ENCODE measurements around the gene ENTPD1.
A peak's percentile ranks its signal among the peaks of the same experiment; 100 is the strongest.
"Not testable (repeated sequence)": the region's sequence is repeated elsewhere in the genome, so short reads cannot be mapped to it uniquely, and the experiment has no call there.

Gene ENTPD1

DNA sequence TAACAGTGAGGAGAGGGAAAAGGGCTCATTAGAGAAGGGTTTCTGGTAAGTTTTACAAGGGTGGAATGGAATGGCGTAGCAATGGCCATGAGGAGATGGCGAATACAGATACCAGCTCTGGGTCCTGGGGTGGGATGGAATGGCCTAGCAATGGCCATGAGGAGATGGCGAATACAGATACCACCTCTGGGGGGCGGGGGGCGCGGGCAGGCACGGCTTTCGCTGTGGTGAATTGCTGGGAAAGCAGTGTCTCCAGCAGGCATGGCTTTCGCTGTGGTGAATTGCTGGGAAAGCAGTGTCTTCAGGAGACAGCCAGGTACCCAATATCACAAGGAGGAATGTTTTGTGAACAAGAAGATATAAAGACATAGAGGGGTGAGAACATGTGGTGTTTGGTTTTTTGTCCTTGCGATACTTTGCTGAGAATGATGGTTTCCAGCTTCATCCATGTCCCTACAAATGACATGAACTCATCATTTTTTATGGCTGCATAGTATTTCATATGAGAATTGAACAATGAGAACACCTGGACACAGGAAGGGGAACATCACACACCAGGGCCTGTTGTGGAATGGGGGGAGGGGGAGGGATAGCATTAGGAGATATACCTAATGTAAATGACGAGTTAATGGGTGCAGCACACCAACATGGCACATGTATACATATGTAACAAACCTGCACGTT is 150.1 kb downstream of the ENTPD1 start:
- H3K4me1 ChIP-seq (ENCODE audit: control insufficient read depth, insufficient read depth, low read length); H3K27me3 ChIP-seq (ENCODE audit: control insufficient read depth in 1 of 2, insufficient read depth in 2 of 2, low read length in 2 of 2); H3K27ac ChIP-seq (ENCODE audit: low read length); H3K4me3 ChIP-seq (ENCODE audit: low read length in 2 of 2); H3K9me3 ChIP-seq (ENCODE audit: control insufficient read depth in 2 of 2, low read length in 2 of 2); H3K9ac ChIP-seq (ENCODE audit: low read length in 2 of 2); H3K36me3 ChIP-seq (ENCODE audit: control insufficient read depth in 2 of 2, insufficient read depth in 2 of 2, low read length in 2 of 2): not testable (repeated sequence)

- Histone ChIP-seq H3K9ac (ENCODE audit: low read length in 2 of 2) (peak overlapping the region; percentile 52 to 81), H3K36me3 (ENCODE audit: control insufficient read depth in 2 of 2, insufficient read depth in 2 of 2, low read length in 2 of 2) (peaks cover 2 to 4% of the 10 kb centered on the region in 2 donors), H3K27me3 (ENCODE audit: control insufficient read depth in 1 of 2, insufficient read depth in 2 of 2, low read length in 2 of 2) (no peaks in the 10 kb centered on the region), H3K9me3 (ENCODE audit: control insufficient read depth in 2 of 2, low read length in 2 of 2) (no peaks in the 10 kb centered on the region), H3K4me3 (ENCODE audit: low read length in 2 of 2) (peak overlapping the region; percentile 80 to 88), H3K27ac (ENCODE audit: low read length) (peak overlapping the region; percentile 88), H3K4me1 (ENCODE audit: control insufficient read depth, insufficient read depth, low read length) (no peaks in the 10 kb centered on the region)
Observed at GRCh38 chr10:95906677-95907455, 150.9 kb downstream of the ENTPD1 start.

DNA sequence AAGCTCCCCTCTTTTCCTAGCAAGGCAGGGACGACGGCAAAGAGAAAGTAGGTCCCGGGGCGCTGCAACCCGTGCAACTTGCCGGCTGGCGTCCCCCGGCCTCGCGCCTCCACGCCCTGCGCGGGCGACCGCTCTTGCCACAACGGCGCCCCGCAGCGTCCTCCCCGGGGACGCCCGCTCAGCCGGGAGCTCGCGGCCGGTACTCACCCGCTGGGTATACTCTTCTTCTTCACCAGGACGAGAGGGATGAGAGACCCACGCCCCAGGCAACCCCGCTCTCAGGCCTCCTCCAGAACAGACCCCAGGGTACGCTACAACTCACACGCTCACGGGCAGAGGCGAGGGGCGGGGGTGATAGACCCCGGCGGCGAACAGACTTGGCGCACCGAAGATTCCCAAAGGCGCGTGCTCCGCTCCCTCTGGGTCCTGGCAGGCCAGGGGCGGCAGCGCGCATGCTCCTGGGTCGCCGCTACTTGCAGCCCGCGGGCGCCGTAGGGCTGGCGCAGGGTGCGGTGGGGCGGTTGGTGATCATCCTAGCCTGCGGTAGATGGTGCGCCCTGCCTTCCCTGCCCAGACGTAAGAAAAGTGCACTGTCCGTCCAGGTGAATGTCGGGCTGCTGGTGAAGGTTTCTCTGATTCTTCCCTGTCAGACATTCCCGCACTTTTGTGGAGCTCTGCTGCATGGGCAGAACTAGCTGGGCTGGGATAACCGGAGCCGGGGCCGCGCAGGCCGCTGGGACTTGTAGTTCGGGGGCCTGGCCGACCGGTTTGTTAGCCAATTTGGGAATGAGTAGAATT is 151.7 kb downstream of the ENTPD1 start, which contains the start of gene CC2D2B:
TSS of gene CC2D2B (plus strand) at position 520 of the 798 bp plus-strand sequence. CDS start 3,349 bp downstream, outside the sequence.
- Histone ChIP-seq H3K36me3 (ENCODE audit: control insufficient read depth in 2 of 2, insufficient read depth in 2 of 2, low read length in 2 of 2) (peaks cover 2 to 4% of the 10 kb centered on the region in 2 donors), H3K4me1 (ENCODE audit: control insufficient read depth, insufficient read depth, low read length) (no peaks in the 10 kb centered on the region), H3K9ac (ENCODE audit: low read length in 2 of 2) (peak within 1 kb of the TSS; percentile 52 to 81), H3K9me3 (ENCODE audit: control insufficient read depth in 2 of 2, low read length in 2 of 2) (no peaks in the 10 kb centered on the region), H3K27me3 (ENCODE audit: control insufficient read depth in 1 of 2, insufficient read depth in 2 of 2, low read length in 2 of 2) (no peaks in the 10 kb centered on the region), H3K4me3 (ENCODE audit: low read length in 2 of 2) (peak within 1 kb of the TSS; percentile 80 to 88), H3K27ac (ENCODE audit: low read length) (peak within 1 kb of the TSS; percentile 88)

DNA sequence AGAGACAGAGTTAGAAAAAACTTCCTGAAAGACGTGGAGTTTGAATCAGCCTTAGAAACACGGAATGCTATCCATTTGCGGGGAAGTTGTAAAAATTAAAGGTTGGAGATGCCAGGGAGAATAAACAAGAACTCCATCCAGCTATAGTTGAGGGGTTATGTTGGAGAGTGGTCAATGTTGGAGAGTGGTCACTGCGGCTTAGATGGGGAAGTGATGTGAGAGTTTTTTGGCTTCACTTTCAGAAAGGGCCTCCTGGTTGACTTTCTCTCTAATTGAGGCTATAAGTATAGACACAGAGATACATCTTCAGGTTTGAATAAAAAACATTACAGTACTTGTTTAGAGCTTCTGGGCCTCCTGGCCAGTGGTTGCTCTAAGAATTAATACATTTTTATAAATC is 152.5 kb downstream of the ENTPD1 start:
- Histone ChIP-seq H3K9ac (ENCODE audit: low read length in 2 of 2) (no peak overlapping the region), H3K27ac (ENCODE audit: low read length) (peak overlapping the region; percentile 88), H3K9me3 (ENCODE audit: control insufficient read depth in 2 of 2, low read length in 2 of 2) (no peaks in the 10 kb centered on the region), H3K27me3 (ENCODE audit: control insufficient read depth in 1 of 2, insufficient read depth in 2 of 2, low read length in 2 of 2) (no peaks in the 10 kb centered on the region), H3K4me3 (ENCODE audit: low read length in 2 of 2) (peak overlapping the region; percentile 80 to 88), H3K4me1 (ENCODE audit: control insufficient read depth, insufficient read depth, low read length) (no peaks in the 10 kb centered on the region), H3K36me3 (ENCODE audit: control insufficient read depth in 2 of 2, insufficient read depth in 2 of 2, low read length in 2 of 2) (peaks cover 0 to 4% of the 10 kb centered on the region in 2 donors)

DNA sequence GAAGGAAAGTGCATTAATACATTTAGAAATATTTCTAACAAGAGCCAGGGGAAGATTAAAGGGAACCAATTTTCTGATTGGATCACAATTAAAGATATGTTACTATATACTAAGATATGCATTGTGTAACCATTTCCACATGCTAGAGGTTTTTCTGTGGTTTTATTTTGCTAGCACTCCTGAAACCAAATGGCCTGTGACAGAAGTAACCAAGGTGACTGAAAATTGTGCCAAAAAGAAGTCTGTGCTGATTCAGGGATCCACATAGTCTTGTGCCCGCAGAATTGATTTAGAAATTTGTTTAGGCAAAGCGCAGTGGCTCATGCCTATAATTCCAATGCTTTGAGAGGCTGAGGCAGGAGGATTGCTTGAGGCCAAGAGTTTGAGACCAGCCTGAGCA is 153.6 kb downstream of the ENTPD1 start:
- H3K27ac ChIP-seq (ENCODE audit: low read length): no peak overlapping the region
- H3K27me3 ChIP-seq (ENCODE audit: control insufficient read depth in 1 of 2, insufficient read depth in 2 of 2, low read length in 2 of 2): no peaks in the 10 kb centered on the region
- H3K9ac ChIP-seq (ENCODE audit: low read length in 2 of 2): no peak overlapping the region
- no peaks in the 10 kb centered on the region for H3K4me1 ChIP-seq (ENCODE audit: control insufficient read depth, insufficient read depth, low read length)
- H3K4me3 ChIP-seq (ENCODE audit: low read length in 2 of 2): no peak overlapping the region
- H3K9me3 ChIP-seq (ENCODE audit: control insufficient read depth in 2 of 2, low read length in 2 of 2): no peaks in the 10 kb centered on the region
- H3K36me3 ChIP-seq (ENCODE audit: control insufficient read depth in 2 of 2, insufficient read depth in 2 of 2, low read length in 2 of 2): no peaks in the 10 kb centered on the region

DNA sequence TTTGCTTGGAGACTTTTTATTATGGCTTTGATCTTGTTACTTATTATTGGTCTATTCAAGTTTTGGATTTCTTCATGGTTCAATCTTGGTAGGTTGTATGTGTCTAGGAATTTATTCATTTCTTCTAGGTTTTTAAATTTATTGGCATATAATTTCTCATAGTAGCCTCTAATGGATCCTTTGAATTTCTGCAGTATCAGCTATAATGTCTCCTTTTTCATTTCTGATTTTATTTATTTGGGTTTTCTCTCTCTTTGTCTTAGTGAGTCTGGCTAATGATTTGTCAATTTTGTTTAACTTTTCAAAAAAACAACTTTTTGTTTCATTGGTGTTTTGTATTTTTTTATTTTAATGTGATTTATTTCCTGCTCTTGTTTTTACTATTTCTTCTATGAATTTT is 160.1 kb downstream of the ENTPD1 start:
- not testable (repeated sequence) for H3K27ac ChIP-seq (ENCODE audit: low read length); H3K4me1 ChIP-seq (ENCODE audit: control insufficient read depth, insufficient read depth, low read length); H3K36me3 ChIP-seq (ENCODE audit: control insufficient read depth in 2 of 2, insufficient read depth in 2 of 2, low read length in 2 of 2); H3K9me3 ChIP-seq (ENCODE audit: control insufficient read depth in 2 of 2, low read length in 2 of 2); H3K27me3 ChIP-seq (ENCODE audit: control insufficient read depth in 1 of 2, insufficient read depth in 2 of 2, low read length in 2 of 2); H3K9ac ChIP-seq (ENCODE audit: low read length in 2 of 2); H3K4me3 ChIP-seq (ENCODE audit: low read length in 2 of 2)

Data from stomach smooth muscle (tissue), 2 donors.